WTC11 (cell line): ENCODE data around the gene GRXCR2. TPM values are rescaled to one million over a fixed set of nuclear protein-coding genes. Genes with fewer than 3 reads are reported as not detected.

Source experiments
- ATAC-seq: fragments of 200-7000 bp; cut with Tn5 transposase; 2 replicates; pipeline ENCODE4 v1.10.0; 2021; ENCODE audit warnings: mild to moderate bottlenecking, moderate library complexity
- CTCF ChIA-PET: fragments of 300-600 bp; sonication (Branson Sonifier 250); formaldehyde crosslinking; loops from one replicate; lab custom pipeline; 2021; ENCODE audit warnings: antibody characterized with exemption; lab: Charles Lee
- POLR2A ChIA-PET: fragments of 350-600 bp; sonication (Branson Sonifier 250); formaldehyde crosslinking; loops from one replicate; lab custom pipeline; 2021; ENCODE audit warnings: antibody characterized with exemption; lab: Charles Lee
- DNase-seq: peaks from one replicate; pipeline ENCODE4 v3.0.0; 2021; ENCODE audit warnings: low spot score
- H3K27ac Mint-ChIP-seq: 2 replicates; pipeline ENCODE4 v1.8.0; 2021; ENCODE audit warnings: mixed read lengths
- H3K27me3 Mint-ChIP-seq: 2 replicates; pipeline ENCODE4 v1.8.0; 2021; ENCODE audit warnings: low read depth, mild to moderate bottlenecking, moderate library complexity, mixed read lengths
- H3K36me3 Mint-ChIP-seq: 2 replicates; pipeline ENCODE4 v1.8.0; 2021; ENCODE audit warnings: mixed read lengths
- H3K4me1 Mint-ChIP-seq: 2 replicates; pipeline ENCODE4 v1.8.0; 2022; ENCODE audit warnings: mixed read lengths
- H3K4me3 Mint-ChIP-seq: 2 replicates; pipeline ENCODE4 v1.8.0; 2021; ENCODE audit warnings: mild to moderate bottlenecking, moderate library complexity, mixed read lengths
- H3K9me3 Mint-ChIP-seq: 2 replicates; pipeline ENCODE4 v1.8.0; 2021; ENCODE audit warnings: mixed read lengths
- CREM ChIP-seq: sonication (generic); formaldehyde crosslinking; IDR thresholded peaks from 2 replicates; pipeline ENCODE4 v1.8.1; 2022; ENCODE audit warnings: mild to moderate bottlenecking, missing genetic modification reagents, moderate library complexity
- E2F1 ChIP-seq: sonication (generic); formaldehyde crosslinking; IDR thresholded peaks from 2 replicates; pipeline ENCODE4 v1.8.0; 2022; ENCODE audit warnings: mild to moderate bottlenecking, missing genetic modification reagents
- FOXJ3 ChIP-seq: sonication (generic); formaldehyde crosslinking; IDR thresholded peaks from 2 replicates; pipeline ENCODE4 v1.9.0; 2021; ENCODE audit warnings: missing genetic modification reagents, mild to moderate bottlenecking, borderline replicate concordance
- FOXP4 ChIP-seq: sonication (generic); formaldehyde crosslinking; IDR thresholded peaks from 2 replicates; pipeline ENCODE4 v1.8.0; 2022; ENCODE audit warnings: mild to moderate bottlenecking, missing genetic modification reagents
- IRF2 ChIP-seq: sonication (generic); formaldehyde crosslinking; IDR thresholded peaks from 2 replicates; pipeline ENCODE4 v1.8.0; 2022; ENCODE audit warnings: low read depth, missing genetic modification reagents, borderline replicate concordance
- KAT7 ChIP-seq: sonication (generic); formaldehyde crosslinking; IDR thresholded peaks from 2 replicates; pipeline ENCODE4 v1.8.1; 2023; ENCODE audit warnings: missing genetic modification reagents, mild to moderate bottlenecking, borderline replicate concordance
- MAX ChIP-seq: sonication (generic); formaldehyde crosslinking; IDR thresholded peaks from 2 replicates; pipeline ENCODE4 v1.8.0; 2022; ENCODE audit warnings: mild to moderate bottlenecking, missing genetic modification reagents
- NFE2L1 ChIP-seq: sonication (generic); formaldehyde crosslinking; IDR thresholded peaks from 2 replicates; pipeline ENCODE4 v1.8.1; 2023; ENCODE audit warnings: missing genetic modification reagents
- NR2C2 ChIP-seq: sonication (generic); formaldehyde crosslinking; IDR thresholded peaks from 2 replicates; pipeline ENCODE4 v1.8.0; 2022; ENCODE audit warnings: mild to moderate bottlenecking, missing genetic modification reagents
- RORB ChIP-seq: fragments of 250-450 bp; sonication (Bioruptor Pico); IDR thresholded peaks from 2 replicates; pipeline ENCODE4 v1.9.0; 2021; ENCODE audit warnings: mild to moderate bottlenecking
- SOX15 ChIP-seq: fragments of 250-450 bp; sonication (Bioruptor Pico); IDR thresholded peaks from 2 replicates; pipeline ENCODE4 v1.9.0; 2021; ENCODE audit warnings: mild to moderate bottlenecking
- SP1 ChIP-seq: sonication (generic); formaldehyde crosslinking; conservative IDR thresholded peaks from 2 replicates; pipeline ENCODE4 v1.8.1; 2022; ENCODE audit warnings: missing genetic modification reagents
- TEAD4 ChIP-seq: sonication (generic); formaldehyde crosslinking; IDR thresholded peaks from 2 replicates; pipeline ENCODE4 v1.8.0; 2022; ENCODE audit warnings: mild to moderate bottlenecking, missing genetic modification reagents
- USF1 ChIP-seq: sonication (generic); formaldehyde crosslinking; IDR thresholded peaks from 2 replicates; pipeline ENCODE4 v1.8.0; 2022; ENCODE audit warnings: mild to moderate bottlenecking, missing genetic modification reagents
- total RNA-seq: library from RNA; stranded (reverse); gene quantifications from 3 replicates; pipeline ENCODE4 v1.2.3, GENCODE V29; 2021
- TF ChIP-seq, protein P1 (sequence below): sonication (generic); formaldehyde crosslinking; IDR thresholded peaks from 2 replicates; pipeline ENCODE4 v1.8.1; 2023; ENCODE audit warnings: mild to moderate bottlenecking, missing genetic modification reagents, moderate library complexity
- TF ChIP-seq, protein P2 (sequence below): sonication (generic); formaldehyde crosslinking; IDR thresholded peaks from 2 replicates; pipeline ENCODE4 v1.8.0; 2023; ENCODE audit warnings: missing genetic modification reagents
- TF ChIP-seq, protein P3 (sequence below): sonication (generic); formaldehyde crosslinking; conservative IDR thresholded peaks from 2 replicates; pipeline ENCODE4 v1.8.1; 2023; ENCODE audit warnings: mild to moderate bottlenecking, low read depth, missing genetic modification reagents, moderate library complexity
- TF ChIP-seq, protein P4 (sequence below): fragments of 250-450 bp; sonication (Bioruptor Pico); conservative IDR thresholded peaks from 2 replicates; pipeline ENCODE4 v1.9.0; 2021; ENCODE audit warnings: mild to moderate bottlenecking
- TF ChIP-seq, protein P5 (sequence below): fragments of 250-450 bp; sonication (Bioruptor Pico); IDR thresholded peaks from 2 replicates; pipeline ENCODE4 v1.9.0; 2021; ENCODE audit warnings: mild to moderate bottlenecking

Gene GRXCR2
- total RNA-seq, 1 experiment from 2014 or later = not detected

GRCh38 chr5:145906401-145906800 lies 33.6 kb upstream of the GRXCR2 start:
- H3K4me3 Mint-ChIP-seq = no peak overlapping the region
- POLR2A ChIA-PET = no interaction called here
- CTCF ChIA-PET = no interaction called here

More at GRCh38 chr5:145906401-145906800, 33.6 kb upstream of the GRXCR2 start:
- no peak for DNase-seq
- H3K36me3 Mint-ChIP-seq = no peaks in the 10 kb centered on the region
- no peak overlapping the region for H3K27ac Mint-ChIP-seq
- H3K4me1 Mint-ChIP-seq = peaks cover 4% of the 10 kb centered on the region
- no peak for ATAC-seq
- H3K27me3 Mint-ChIP-seq = no peaks in the 10 kb centered on the region
- no peaks in the 10 kb centered on the region for H3K9me3 Mint-ChIP-seq
- TF ChIP-seq NFE2L1 (CRISPR knock-in tag) (no peak), IRF2 (CRISPR knock-in tag) (no peak), SP1 (CRISPR knock-in tag) (no peak), E2F1 (CRISPR knock-in tag) (no peak), USF1 (no peak), TEAD4 (CRISPR knock-in tag) (no peak), RORB (CRISPR knock-in tag) (no peak), FOXP4 (CRISPR knock-in tag) (no peak), CREM (no peak), FOXJ3 (CRISPR knock-in tag) (no peak), KAT7 (CRISPR knock-in tag) (no peak), NR2C2 (CRISPR knock-in tag) (no peak), SOX15 (CRISPR knock-in tag) (no peak), MAX (CRISPR knock-in tag) (no peak)
- TF ChIP-seq, protein P1, sequence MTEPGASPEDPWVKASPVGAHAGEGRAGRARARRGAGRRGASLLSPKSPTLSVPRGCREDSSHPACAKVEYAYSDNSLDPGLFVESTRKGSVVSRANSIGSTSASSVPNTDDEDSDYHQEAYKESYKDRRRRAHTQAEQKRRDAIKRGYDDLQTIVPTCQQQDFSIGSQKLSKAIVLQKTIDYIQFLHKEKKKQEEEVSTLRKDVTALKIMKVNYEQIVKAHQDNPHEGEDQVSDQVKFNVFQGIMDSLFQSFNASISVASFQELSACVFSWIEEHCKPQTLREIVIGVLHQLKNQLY (CRISPR knock-in tag) = no peak
- TF ChIP-seq, protein P2, sequence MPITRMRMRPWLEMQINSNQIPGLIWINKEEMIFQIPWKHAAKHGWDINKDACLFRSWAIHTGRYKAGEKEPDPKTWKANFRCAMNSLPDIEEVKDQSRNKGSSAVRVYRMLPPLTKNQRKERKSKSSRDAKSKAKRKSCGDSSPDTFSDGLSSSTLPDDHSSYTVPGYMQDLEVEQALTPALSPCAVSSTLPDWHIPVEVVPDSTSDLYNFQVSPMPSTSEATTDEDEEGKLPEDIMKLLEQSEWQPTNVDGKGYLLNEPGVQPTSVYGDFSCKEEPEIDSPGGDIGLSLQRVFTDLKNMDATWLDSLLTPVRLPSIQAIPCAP = no peak
- TF ChIP-seq, protein P3, sequence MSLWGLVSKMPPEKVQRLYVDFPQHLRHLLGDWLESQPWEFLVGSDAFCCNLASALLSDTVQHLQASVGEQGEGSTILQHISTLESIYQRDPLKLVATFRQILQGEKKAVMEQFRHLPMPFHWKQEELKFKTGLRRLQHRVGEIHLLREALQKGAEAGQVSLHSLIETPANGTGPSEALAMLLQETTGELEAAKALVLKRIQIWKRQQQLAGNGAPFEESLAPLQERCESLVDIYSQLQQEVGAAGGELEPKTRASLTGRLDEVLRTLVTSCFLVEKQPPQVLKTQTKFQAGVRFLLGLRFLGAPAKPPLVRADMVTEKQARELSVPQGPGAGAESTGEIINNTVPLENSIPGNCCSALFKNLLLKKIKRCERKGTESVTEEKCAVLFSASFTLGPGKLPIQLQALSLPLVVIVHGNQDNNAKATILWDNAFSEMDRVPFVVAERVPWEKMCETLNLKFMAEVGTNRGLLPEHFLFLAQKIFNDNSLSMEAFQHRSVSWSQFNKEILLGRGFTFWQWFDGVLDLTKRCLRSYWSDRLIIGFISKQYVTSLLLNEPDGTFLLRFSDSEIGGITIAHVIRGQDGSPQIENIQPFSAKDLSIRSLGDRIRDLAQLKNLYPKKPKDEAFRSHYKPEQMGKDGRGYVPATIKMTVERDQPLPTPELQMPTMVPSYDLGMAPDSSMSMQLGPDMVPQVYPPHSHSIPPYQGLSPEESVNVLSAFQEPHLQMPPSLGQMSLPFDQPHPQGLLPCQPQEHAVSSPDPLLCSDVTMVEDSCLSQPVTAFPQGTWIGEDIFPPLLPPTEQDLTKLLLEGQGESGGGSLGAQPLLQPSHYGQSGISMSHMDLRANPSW (CRISPR knock-in tag) = no peak
- TF ChIP-seq, protein P4, sequence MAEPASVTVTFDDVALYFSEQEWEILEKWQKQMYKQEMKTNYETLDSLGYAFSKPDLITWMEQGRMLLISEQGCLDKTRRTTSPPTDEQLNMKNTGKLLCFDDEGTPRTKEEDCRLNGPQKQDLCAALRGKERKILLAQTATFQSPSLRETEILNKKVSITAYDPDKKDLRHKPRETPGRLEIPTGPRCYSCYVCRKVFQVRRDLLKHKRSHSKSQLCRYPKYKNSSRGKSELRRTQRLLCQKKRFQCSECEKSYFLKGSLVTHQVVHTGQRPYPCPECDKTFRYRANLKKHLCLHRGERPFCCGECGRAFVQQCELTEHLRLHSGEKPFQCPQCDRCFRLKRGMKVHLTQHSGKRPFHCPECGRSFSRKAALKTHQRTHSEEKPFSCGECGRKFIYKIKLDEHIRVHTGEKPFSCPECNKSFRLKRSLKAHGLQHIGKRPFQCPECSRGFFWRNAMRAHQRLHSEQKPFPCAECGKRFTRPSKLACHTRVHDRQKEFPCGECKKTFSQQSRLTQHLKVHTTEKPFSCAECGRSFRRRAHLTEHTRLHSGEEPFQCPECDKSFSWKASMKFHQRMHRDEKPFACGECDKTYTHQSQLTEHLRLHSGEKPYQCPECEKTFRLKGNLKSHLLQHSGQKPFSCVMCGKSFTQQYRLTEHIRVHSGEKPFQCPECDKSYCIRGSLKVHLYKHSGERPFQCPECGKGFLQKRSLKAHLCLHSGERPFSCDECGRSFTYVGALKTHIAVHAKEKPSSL (CRISPR knock-in tag) = no peak
- TF ChIP-seq, protein P5, sequence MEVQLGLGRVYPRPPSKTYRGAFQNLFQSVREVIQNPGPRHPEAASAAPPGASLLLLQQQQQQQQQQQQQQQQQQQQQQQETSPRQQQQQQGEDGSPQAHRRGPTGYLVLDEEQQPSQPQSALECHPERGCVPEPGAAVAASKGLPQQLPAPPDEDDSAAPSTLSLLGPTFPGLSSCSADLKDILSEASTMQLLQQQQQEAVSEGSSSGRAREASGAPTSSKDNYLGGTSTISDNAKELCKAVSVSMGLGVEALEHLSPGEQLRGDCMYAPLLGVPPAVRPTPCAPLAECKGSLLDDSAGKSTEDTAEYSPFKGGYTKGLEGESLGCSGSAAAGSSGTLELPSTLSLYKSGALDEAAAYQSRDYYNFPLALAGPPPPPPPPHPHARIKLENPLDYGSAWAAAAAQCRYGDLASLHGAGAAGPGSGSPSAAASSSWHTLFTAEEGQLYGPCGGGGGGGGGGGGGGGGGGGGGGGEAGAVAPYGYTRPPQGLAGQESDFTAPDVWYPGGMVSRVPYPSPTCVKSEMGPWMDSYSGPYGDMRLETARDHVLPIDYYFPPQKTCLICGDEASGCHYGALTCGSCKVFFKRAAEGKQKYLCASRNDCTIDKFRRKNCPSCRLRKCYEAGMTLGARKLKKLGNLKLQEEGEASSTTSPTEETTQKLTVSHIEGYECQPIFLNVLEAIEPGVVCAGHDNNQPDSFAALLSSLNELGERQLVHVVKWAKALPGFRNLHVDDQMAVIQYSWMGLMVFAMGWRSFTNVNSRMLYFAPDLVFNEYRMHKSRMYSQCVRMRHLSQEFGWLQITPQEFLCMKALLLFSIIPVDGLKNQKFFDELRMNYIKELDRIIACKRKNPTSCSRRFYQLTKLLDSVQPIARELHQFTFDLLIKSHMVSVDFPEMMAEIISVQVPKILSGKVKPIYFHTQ (CRISPR knock-in tag) = no peak
